Ramos (cell line): ENCODE measurements around the gene SELENOK.
"Not testable (repeated sequence)": the region's sequence is repeated elsewhere in the genome, so short reads cannot be mapped to it uniquely, and the experiment has no call there.

ENCODE experiments used
- in situ Hi-C: fragments of 300-500 bp; cut with MboI; formaldehyde crosslinking; loops from one replicate; pipeline ENCODE4 v1.14.3; 2022; ENCODE audit warnings: low sequenced_read_pairs; ENCODE audit not compliant: unreplicated experiment

The SELENOK gene

DNA sequence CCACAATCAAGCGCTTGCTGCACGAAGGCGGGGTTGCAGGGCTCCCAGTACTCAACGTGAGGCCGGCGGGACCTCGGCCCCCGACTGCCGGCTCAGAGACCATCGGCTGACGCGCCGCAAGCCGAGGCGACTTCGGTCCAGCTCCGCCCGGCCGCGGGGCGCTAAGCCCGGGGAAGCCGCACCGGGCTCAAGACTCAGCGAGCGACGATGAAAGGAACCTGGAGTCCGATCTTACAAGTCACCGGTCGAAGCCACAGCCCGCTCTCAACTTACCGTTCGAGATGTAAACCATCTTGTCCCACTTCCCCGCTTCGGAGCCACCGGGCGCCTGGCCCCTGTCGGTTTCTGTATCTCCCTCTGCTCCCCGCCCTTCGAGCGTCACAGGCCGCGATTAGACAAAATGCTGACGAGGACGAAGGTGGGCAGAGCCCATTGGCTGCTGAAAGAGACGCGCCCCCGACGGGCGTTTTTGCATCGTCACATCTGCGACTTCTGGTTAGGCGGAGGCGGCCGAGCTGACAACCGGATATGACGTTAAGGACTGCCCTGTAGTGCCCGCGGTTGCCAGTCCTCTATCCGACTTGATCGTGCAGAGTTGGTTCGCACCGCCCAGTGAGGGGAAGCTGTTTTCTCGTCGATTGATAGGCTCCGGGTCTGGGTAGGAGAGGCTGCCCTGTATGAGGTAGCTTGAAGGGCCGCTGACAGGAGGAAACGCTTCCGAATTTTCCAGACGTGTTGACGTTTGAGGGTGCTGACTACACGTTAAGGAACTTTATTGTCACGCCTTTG, at the start of gene SELENOK:
Gene SELENOK, minus strand, starts transcription at position 363 of the 789 bp plus-strand sequence.
- in situ Hi-C loops, result no loop called here

DNA sequence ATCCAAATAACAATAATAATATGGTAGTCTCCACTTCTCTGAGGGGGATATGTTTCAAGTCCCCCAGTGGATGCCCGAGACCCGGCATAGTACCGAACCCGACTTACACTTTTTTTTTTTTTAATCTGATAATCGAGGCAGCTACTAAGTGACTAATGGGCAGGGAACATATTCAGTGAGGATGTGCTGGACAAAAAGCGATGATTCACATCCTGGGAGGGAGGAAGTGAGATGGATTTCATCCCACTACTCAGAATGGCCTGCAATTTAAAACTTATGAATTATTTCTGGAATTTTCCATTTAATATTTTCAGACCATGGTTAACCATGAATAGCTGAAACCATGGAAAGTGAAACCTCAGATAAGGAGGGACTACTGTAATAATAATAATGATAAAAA, 49.5 kb upstream of the SELENOK start:
- in situ Hi-C loops, result no loop called here

- in situ Hi-C loops, result no loop called here
Observed at GRCh38 chr3:53940623-53941022, 49.0 kb upstream of the SELENOK start.

DNA sequence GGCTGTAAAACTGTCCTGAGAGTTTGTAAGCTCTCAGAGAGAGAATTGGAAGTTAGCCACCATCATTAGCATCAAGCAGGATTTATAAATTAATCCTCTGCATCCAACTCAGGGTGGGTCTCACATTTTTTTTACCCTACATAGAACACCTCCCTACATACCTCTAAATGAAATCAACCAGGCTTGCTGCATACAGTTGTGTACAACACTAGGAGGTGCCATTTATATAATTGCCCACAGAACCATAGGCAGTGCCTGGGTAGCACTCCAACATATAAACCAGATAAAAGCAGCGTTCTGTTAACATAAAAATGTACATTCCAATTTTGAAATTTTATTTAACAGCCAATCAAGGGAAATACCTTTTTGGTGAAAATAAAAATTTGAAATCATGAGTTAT, 48.2 kb upstream of the SELENOK start:
- in situ Hi-C loops, result no loop called here

DNA sequence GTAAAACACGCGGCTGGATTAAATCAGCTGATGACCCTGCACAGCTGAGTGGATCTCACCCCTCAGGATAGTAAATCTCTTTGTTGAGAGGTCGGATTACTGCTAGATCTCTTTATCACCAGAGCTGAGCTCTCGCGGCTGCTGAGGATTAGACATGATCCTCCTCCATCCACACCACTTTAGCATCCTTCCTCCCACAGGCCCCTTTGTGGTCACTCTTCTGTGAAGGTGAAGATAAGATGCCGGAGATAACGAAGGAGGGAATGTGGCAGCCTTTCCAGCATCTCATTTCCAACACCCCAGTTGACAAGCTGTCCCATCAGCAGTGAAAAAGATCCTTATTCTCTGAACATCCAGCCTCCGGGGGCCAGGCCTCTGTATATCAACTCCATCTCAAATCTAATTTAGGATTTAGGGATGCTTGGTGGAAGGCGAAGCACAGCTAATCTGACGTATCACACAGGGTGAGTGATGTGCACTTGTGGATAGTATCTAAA, 47.5 kb upstream of the SELENOK start:
- in situ Hi-C loops, result no loop called here

DNA sequence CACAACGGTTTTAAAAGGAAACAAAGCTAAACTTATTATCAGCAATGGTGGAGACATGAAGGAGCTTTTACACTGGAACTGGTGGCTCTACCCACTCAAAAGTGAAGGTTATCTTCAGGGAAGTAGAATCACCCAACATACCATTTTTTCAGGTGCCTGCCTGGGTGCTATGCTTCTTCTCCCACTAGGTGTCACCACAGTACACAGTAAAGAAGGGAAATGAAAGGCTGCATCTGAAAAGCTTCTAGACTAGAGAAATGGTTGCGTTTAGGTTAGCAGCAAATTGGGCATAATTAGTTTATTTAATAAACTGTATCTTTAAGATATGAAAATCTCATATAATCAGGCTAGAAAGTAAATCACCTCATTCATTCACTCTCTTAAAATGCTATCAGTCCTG, 47.0 kb upstream of the SELENOK start:
- in situ Hi-C loops, result no loop called here

DNA sequence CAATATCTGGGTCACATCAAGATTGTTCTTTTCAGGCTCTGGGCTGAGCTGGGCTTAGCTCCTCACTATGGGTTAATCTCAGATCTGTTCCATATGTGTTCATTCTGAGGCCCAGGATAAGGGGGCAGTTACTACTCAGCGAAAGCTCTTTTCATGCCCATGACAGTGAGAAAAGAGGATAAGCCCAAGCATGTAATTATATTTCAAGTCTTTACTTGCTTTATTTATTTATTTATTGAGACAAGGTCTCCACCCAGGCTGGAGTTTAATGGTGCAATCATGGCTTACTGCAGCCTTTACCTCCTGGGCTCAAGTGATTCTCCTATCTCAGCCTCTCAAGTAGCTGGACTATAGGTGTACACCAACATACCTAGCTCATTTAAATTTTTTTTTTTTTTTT, 44.7 kb upstream of the SELENOK start:
- in situ Hi-C loops, result no loop called here

DNA sequence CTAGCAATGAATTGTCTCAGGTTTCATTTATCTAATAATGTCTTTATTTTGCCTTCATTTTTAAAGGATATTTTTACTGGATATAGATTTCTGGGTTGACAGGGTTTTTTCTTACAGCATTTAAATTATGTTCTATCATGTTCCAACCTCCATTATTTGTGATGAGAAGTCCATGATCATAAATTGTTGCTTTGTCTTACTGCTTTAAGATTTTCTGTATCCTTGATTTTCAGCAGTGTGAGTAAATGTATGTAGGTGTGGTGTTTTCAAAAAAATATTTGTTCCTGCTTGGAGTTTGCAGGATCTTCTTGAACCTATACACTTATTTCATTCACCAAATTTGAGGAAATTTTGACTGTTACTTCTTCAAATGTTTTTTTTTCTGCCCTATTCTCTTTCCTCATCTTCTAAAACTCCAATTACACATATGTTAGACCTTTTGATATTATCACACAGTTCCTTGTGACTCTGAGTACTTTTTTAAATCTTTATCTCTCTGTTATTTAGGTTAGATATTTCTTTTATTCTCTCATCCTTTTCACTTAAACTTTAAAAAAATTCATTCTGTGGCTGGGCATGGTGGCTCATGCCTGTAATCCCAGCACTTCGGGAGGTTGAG, 43.7 kb upstream of the SELENOK start:
- in situ Hi-C loops, result no loop called here

- in situ Hi-C loops, result not testable (repeated sequence)
Observed at GRCh38 chr3:53927208-53927872, 35.7 kb upstream of the SELENOK start.

- in situ Hi-C loops, result no loop called here
Observed at GRCh38 chr3:53921296-53921695, 29.6 kb upstream of the SELENOK start.

- in situ Hi-C loops, result no loop called here
Observed at GRCh38 chr3:53919741-53920140, 28.1 kb upstream of the SELENOK start.

DNA sequence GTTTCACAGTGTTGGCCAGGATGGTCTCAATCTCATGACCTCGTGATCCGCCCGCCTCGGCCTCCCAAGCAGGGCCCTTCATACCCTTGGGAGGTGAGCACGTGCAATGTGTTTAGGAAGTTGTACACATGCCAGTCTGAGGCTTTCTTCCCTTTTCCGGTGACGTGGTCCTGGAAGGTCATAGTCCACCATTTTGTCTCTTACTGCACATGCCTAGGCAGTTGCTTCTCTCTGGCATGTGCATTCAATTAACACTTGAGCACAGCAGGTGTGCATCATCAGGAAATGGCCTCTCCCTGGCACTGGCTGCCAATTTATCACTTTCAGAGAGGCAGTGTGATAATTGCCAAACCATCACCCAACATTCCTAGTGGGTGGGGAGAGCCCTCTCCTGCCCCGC, 21.7 kb upstream of the SELENOK start:
- in situ Hi-C loops, result no loop called here

GRCh38 chr3:53902711-53903110, 11.1 kb upstream of the SELENOK start:
- in situ Hi-C loops, result no loop called here

GRCh38 chr3:53902067-53902466, 10.4 kb upstream of the SELENOK start:
- in situ Hi-C loops, result no loop called here

DNA sequence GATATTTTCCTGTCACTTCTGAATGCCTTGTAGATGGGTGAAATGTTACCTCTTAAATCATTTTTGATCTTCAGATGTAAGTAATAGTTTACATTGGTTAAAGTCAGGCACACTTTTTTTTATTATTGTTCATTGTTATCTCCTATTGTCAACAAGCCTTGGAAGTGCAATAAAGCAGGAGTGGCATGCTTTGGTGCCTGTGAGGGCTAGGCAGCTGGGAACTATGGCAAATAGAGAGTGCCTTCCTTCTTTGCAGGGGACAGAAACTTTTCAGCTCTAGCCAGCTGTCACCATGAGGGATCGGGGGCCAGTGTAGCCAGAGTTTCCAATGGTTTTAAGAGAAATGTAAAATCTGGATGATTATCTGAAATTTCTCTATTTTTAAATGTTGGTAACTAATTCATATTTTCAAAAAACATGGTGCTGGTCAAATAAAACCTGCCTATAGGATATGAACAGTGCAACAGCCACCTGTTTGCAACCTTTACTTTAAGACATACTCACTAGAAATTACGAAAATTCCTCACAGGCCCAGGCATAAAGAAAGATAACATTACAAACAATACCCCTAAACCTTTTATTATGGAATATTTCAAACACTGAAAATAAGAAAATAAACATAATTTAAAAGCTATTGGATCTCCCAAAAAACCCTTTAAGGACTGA, 9.1 kb upstream of the SELENOK start:
- in situ Hi-C loops, result no loop called here

DNA sequence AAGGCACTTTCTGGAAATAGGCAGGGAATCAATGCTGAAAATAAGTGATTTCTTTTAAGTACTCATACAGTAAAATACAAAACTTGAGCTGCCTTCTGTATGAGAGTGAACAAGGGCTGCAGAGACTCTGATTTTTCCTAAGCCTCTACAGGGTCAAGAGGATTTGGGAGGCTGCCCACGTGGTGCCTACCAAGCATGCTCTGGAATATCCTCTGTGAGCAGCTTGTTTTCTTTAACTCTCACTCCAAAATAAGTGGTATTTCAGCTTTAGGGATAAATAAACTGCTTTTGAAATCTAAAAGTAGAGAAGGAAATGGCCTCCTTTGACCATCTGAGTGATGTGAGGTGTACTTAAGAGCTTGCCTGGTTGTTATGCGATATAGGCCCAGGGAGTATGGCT, 8.1 kb upstream of the SELENOK start:
- in situ Hi-C loops, result no loop called here

DNA sequence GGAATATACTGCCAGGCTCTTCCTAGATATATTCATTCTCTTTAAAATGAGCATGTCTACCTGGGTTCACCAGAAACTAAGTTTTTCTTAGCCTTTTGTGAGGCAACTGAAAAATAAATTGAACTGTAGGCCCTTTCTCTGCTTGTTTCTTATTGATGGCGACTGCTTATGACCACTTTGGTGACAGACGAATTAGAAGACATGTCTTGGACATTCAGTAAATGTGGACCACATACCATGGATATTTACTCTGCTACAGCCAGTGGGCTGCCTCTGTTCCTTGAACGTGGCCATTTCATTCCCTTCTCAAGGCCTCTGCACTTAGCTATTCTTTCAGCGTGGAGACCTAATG, 603 bp upstream of the SELENOK start:
- in situ Hi-C loops, result no loop called here

DNA sequence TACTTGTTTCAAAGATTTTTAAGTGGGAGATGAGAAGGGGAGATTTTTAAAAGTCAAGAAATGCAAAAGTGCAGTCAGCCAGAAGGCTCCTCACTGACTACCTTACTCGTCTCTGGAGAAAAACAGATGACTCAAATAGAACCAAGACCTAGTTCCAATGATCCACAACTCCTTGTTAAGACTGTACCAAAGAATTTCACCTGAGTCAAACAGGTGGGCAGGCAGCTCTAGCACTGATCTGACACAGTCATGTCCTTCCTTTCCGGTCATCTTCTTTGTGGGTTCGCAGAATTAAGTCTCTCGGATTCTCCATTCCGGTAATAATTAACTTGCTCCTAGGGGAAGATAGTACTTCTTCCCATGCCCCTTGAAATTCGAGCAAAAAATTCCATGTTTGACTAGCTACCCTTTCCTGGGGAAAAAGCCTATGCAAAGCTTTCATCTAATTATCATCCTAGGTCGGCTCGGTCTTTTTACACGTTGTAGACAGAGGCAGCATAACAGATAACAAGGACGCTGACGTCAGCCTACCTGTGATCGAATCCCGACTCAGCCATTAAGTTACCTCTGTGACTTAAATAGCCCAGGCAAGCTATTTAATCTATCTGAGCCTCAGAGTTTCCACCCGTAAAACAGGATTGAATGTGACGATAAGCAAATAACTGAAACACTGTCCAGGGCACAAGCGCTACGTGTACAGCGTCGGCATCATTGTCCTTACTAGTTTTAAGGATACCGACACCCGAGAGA, 758 bp downstream of the SELENOK start:
- in situ Hi-C loops, result no loop called here

- in situ Hi-C loops, result no loop called here
Observed at GRCh38 chr3:53888232-53888631, 3.4 kb downstream of the SELENOK start.

DNA sequence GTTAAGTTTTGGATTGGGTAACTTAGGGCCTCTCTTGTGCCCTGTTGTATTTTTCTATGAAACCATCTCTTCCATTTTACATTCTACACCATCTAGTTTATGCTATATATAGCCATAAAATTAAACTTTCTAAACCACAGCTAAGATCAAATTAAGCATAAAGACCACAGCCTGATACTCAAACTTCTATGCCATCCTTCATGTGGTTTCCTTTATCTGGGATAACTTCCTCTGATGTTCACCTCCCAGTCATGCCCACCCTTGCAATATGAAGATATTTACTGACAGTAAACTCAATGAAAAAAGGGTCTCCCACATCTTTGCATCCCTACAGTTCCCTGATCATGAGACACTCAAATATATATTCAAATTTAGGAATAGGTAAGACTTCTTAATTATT, 4.2 kb downstream of the SELENOK start:
- in situ Hi-C loops, result no loop called here
